RCC 7860 (cell line): ENCODE data around the gene MACF1.
"Not testable (repeated sequence)": the region's sequence is repeated elsewhere in the genome, so short reads cannot be mapped to it uniquely, and the experiment has no call there.

ENCODE experiments used
- DNase-seq: peaks from one replicate; pipeline ENCODE4 v3.0.0-alpha.2; 2015; ENCODE audit warnings: low spot score
- FAIRE-seq: peaks from 2 replicates; lab custom pipeline; 2012; peaks lifted over from hg19 to GRCh38; lab: Jason Lieb, UNC

MACF1 gene

GRCh38 chr1:39440856-39441255 is 236.4 kb downstream of the MACF1 start:
- DNase-seq (no peak), FAIRE-seq (no peak)

GRCh38 chr1:39441797-39442196 is 237.3 kb downstream of the MACF1 start:
- FAIRE-seq: no peak
- no peak for DNase-seq

- FAIRE-seq: no peak
- DNase-seq: no peak
Observed at GRCh38 chr1:39445573-39445972, 241.1 kb downstream of the MACF1 start.

- FAIRE-seq (no peak), DNase-seq (no peak)
Observed at GRCh38 chr1:39446986-39447567, 242.6 kb downstream of the MACF1 start.

GRCh38 chr1:39450041-39450440 is 245.5 kb downstream of the MACF1 start:
- not testable (repeated sequence) for FAIRE-seq, DNase-seq

- DNase-seq (no peak), FAIRE-seq (no peak)
Observed at GRCh38 chr1:39450956-39451606, 246.6 kb downstream of the MACF1 start.

- DNase-seq (no peak), FAIRE-seq (no peak)
Observed at GRCh38 chr1:39452081-39452480, 247.6 kb downstream of the MACF1 start.

- FAIRE-seq (no peak), DNase-seq (no peak)
Observed at GRCh38 chr1:39452540-39452939, 248.0 kb downstream of the MACF1 start.

- FAIRE-seq (no peak), DNase-seq (no peak)
Observed at GRCh38 chr1:39453603-39454002, 249.1 kb downstream of the MACF1 start.

GRCh38 chr1:39458991-39459390 is 254.5 kb downstream of the MACF1 start:
- no peak for FAIRE-seq
- no peak for DNase-seq

- FAIRE-seq (no peak), DNase-seq (no peak)
Observed at GRCh38 chr1:39462074-39462473, 257.6 kb downstream of the MACF1 start.

GRCh38 chr1:39466413-39467107 is 262.1 kb downstream of the MACF1 start:
- no peak for FAIRE-seq
- DNase-seq: no peak

GRCh38 chr1:39467108-39467720 is 262.7 kb downstream of the MACF1 start:
- not testable (repeated sequence) for FAIRE-seq, DNase-seq

GRCh38 chr1:39469150-39469549 is 264.7 kb downstream of the MACF1 start:
- FAIRE-seq (no peak), DNase-seq (no peak)

- FAIRE-seq: no peak
- no peak for DNase-seq
Observed at GRCh38 chr1:39470040-39470439, 265.5 kb downstream of the MACF1 start.

GRCh38 chr1:39472826-39473225 is 268.3 kb downstream of the MACF1 start:
- no peak for FAIRE-seq
- no peak for DNase-seq

- no peak for FAIRE-seq
- no peak for DNase-seq
Observed at GRCh38 chr1:39473324-39473723, 268.8 kb downstream of the MACF1 start.

GRCh38 chr1:39474810-39475209 is 270.3 kb downstream of the MACF1 start:
- FAIRE-seq (no peak), DNase-seq (no peak)

- FAIRE-seq, DNase-seq: not testable (repeated sequence)
Observed at GRCh38 chr1:39475551-39475950, 271.1 kb downstream of the MACF1 start.

GRCh38 chr1:39478126-39478915 is 273.8 kb downstream of the MACF1 start:
- FAIRE-seq (no peak), DNase-seq (no peak)

GRCh38 chr1:39481289-39481688 is 276.8 kb downstream of the MACF1 start:
- no peak for DNase-seq

More at GRCh38 chr1:39481289-39481688, 276.8 kb downstream of the MACF1 start:
- no peak for FAIRE-seq
